Fibroblast of the aortic adventitia (primary cell): ENCODE data around the gene ADAT1. TPM values are rescaled to one million over a fixed set of nuclear protein-coding genes. Genes with fewer than 3 reads are reported as not detected.
A peak's percentile ranks its signal among the peaks of the same experiment; 100 is the strongest.

Experiments used
- DNase-seq: peaks from one replicate; pipeline ENCODE4 v3.0.0-alpha.2; 2010; ENCODE audit warnings: low read depth
- H3K4me3 ChIP-seq: 2 replicates; pipeline ENCODE4 v1.5.1; 2011; ENCODE audit warnings: low read depth, mild to moderate bottlenecking, control low read depth, low read length, moderate library complexity
- total RNA-seq: library from RNA; depleted of rRNA; stranded (reverse); fragments of >200 nt; gene quantifications from 2 replicates; pipeline ENCODE4 v1.2.3, GENCODE V29; 2012; ENCODE audit warnings: low replicate concordance
- TF ChIP-seq, protein P1 (sequence below): IDR thresholded peaks from 2 replicates; pipeline ENCODE4 v1.5.1; 2011; ENCODE audit warnings: mild to moderate bottlenecking, low read length, control low read depth, inconsistent platforms; ENCODE audit not compliant: insufficient read depth

ADAT1 gene
- total RNA-seq, 1 donor, result 65.1 TPM

GRCh38 chr16:75632857-75633256, 9.8 kb upstream of the ADAT1 start:
- DNase-seq, result no peak
- TF ChIP-seq, protein P1, sequence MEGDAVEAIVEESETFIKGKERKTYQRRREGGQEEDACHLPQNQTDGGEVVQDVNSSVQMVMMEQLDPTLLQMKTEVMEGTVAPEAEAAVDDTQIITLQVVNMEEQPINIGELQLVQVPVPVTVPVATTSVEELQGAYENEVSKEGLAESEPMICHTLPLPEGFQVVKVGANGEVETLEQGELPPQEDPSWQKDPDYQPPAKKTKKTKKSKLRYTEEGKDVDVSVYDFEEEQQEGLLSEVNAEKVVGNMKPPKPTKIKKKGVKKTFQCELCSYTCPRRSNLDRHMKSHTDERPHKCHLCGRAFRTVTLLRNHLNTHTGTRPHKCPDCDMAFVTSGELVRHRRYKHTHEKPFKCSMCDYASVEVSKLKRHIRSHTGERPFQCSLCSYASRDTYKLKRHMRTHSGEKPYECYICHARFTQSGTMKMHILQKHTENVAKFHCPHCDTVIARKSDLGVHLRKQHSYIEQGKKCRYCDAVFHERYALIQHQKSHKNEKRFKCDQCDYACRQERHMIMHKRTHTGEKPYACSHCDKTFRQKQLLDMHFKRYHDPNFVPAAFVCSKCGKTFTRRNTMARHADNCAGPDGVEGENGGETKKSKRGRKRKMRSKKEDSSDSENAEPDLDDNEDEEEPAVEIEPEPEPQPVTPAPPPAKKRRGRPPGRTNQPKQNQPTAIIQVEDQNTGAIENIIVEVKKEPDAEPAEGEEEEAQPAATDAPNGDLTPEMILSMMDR, result no peak
- no peak overlapping the region for H3K4me3 ChIP-seq

DNA sequence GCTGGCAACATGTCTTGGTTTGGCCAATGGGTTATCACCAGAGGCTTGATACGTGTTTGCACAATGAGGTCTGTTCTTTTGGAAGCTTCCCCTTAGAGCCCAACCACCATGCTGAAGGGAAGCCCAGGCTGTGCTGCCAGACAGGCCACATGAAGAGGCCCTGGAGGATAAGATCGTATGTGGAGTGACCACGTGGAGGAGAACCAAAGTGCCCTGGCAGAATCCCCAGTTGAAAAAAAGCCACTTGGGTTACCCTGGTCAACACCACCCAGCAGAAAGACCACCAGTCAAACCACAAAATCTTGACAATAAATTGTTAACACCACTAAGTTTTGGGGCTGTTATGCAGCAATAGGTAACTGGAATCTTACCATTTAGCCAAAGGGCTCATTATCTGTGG, 7.0 kb upstream of the ADAT1 start:
- H3K4me3 ChIP-seq, result no peak overlapping the region
- TF ChIP-seq, protein P1, result no peak
- DNase-seq, result no peak

- H3K4me3 ChIP-seq, result no peak overlapping the region
- DNase-seq, result no peak
- TF ChIP-seq, protein P1, result no peak
Observed at GRCh38 chr16:75629132-75629531, 6.1 kb upstream of the ADAT1 start.

DNA sequence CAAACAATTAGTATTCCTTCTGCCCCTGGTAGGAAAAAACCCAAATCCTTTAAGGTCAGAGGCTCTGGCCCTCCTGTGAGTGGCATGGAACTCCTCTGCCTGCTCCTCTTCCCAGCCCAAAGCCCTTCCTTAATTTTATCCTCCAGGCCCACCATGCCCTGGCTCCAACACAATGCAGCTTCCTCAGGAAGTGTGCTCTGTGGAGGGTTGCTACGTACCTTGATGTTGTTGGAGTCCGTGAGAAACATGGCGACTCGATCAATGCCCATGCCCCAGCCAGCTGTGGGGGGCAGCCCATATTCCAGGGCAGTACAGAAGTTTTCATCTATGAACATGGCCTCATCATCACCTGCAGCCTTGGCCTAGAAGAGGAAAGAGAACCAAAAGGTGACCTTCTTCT, 5.3 kb upstream of the ADAT1 start:
- no peak overlapping the region for H3K4me3 ChIP-seq
- TF ChIP-seq, protein P1, result no peak
- DNase-seq, result no peak

DNA sequence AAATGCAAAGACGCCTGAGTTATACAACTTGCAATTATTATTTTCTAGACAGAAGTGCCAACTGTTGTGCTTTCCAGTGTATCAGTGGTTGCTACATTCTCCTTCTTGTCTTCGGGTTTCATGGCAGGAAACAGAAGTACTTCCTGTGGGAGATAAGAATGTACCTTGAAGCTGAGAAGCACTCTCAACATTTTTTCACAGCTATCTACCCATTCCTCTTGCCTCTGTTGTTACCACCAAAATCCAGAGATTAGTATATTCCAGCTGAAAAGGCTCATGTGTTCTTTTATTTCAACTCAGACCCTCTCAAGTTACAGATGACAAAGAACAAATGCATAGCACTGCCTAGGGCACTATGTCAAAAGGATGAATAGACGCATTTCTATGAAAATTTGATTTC, 4.8 kb upstream of the ADAT1 start:
- TF ChIP-seq, protein P1, result no peak
- DNase-seq, result peak; percentile 29
- no peak overlapping the region for H3K4me3 ChIP-seq

GRCh38 chr16:75626806-75627205, 3.7 kb upstream of the ADAT1 start:
- no peak for DNase-seq

GRCh38 chr16:75624921-75625334, 1.8 kb upstream of the ADAT1 start:
- TF ChIP-seq, protein P1, result no peak
- no peak overlapping the region for H3K4me3 ChIP-seq
- DNase-seq, result peak; percentile 81

More at GRCh38 chr16:75626806-75627205, 3.7 kb upstream of the ADAT1 start:
- TF ChIP-seq, protein P1, result no peak
- no peak overlapping the region for H3K4me3 ChIP-seq
